Neural progenitor cell (in vitro differentiated cells): Measurements from ENCODE around the gene ZNF618. TPM values are rescaled to one million over a fixed set of nuclear protein-coding genes. Genes with fewer than 3 reads are reported as not detected.

Source experiments
- DNase-seq: peaks from one replicate; pipeline ENCODE4 v3.0.0-alpha.2; 2016; ENCODE audit warnings: low spot score
- H2AFZ ChIP-seq: fragments of 200-600 bp; sonication (generic); replicated peaks from 2 replicates; pipeline ENCODE4 v1.6.1; 2016; ENCODE audit warnings: antibody characterized with exemption
- H3F3A ChIP-seq: fragments of 200-600 bp; sonication (generic); 2 replicates; pipeline ENCODE4 v1.6.1; 2016; ENCODE audit warnings: antibody characterized with exemption, low read depth
- H3K27ac ChIP-seq: fragments of 200-600 bp; sonication (generic); 2 replicates; pipeline ENCODE4 v1.5.1; 2016; ENCODE audit warnings: mild to moderate bottlenecking
- H3K27me3 ChIP-seq: fragments of 200-600 bp; sonication (generic); 2 replicates; pipeline ENCODE4 v1.6.1; 2016; ENCODE audit warnings: mild to moderate bottlenecking, moderate library complexity
- H3K36me3 ChIP-seq: fragments of 200-600 bp; sonication (generic); 2 replicates; pipeline ENCODE4 v1.5.1; 2016
- H3K4me1 ChIP-seq: fragments of 200-600 bp; sonication (generic); 2 replicates; pipeline ENCODE4 v1.6.1; 2016; ENCODE audit warnings: mixed run types
- H3K4me2 ChIP-seq: fragments of 200-600 bp; sonication (generic); 2 replicates; pipeline ENCODE4 v1.6.1; 2016
- H3K4me3 ChIP-seq: fragments of 200-600 bp; sonication (generic); 2 replicates; pipeline ENCODE4 v1.5.1; 2016
- H3K79me2 ChIP-seq: fragments of 200-600 bp; sonication (generic); 2 replicates; pipeline ENCODE4 v1.6.1; 2016; ENCODE audit warnings: low read depth
- H3K9ac ChIP-seq: fragments of 200-600 bp; sonication (generic); 2 replicates; pipeline ENCODE4 v1.6.1; 2016
- H3K9me3 ChIP-seq: fragments of 200-600 bp; sonication (generic); 2 replicates; pipeline ENCODE4 v1.5.1; 2016; ENCODE audit warnings: low read depth
- H4K20me1 ChIP-seq: fragments of 200-600 bp; sonication (generic); 2 replicates; pipeline ENCODE4 v1.6.1; 2016; ENCODE audit warnings: low read depth
- H3K27ac Mint-ChIP-seq: 3 replicates; pipeline ENCODE4 v1.8.0; 2021; ENCODE audit warnings: mixed read lengths
- H3K27me3 Mint-ChIP-seq: 2 replicates; pipeline ENCODE4 v1.8.0; 2022; ENCODE audit warnings: low read depth, mild to moderate bottlenecking, inconsistent platforms, moderate library complexity, mixed read lengths; ENCODE audit not compliant: insufficient read depth
- H3K36me3 Mint-ChIP-seq: 3 replicates; pipeline ENCODE4 v1.8.0; 2021; ENCODE audit warnings: mixed read lengths
- H3K4me1 Mint-ChIP-seq: 3 replicates; pipeline ENCODE4 v1.8.0; 2021; ENCODE audit warnings: mixed read lengths
- H3K4me3 Mint-ChIP-seq: 3 replicates; pipeline ENCODE4 v1.8.0; 2021; ENCODE audit warnings: mild to moderate bottlenecking, moderate library complexity, mixed read lengths
- H3K9me3 Mint-ChIP-seq: 3 replicates; pipeline ENCODE4 v1.8.0; 2020; ENCODE audit warnings: mixed read lengths
- EZH2 ChIP-seq: fragments of 200-600 bp; sonication (generic); IDR thresholded peaks from 2 replicates; pipeline ENCODE4 v1.6.1; 2017; ENCODE audit warnings: antibody characterized with exemption, mild to moderate bottlenecking, moderate library complexity
- EZH2phosphoT487 ChIP-seq: fragments of 200-600 bp; sonication (generic); IDR thresholded peaks from 2 replicates; pipeline ENCODE4 v1.6.1; 2017; ENCODE audit warnings: antibody characterized with exemption
- total RNA-seq: library from RNA; depleted of rRNA; stranded (reverse); fragments of >200 nt; gene quantifications from 2 replicates; pipeline ENCODE4 v1.2.3, GENCODE V29; 2015; ENCODE audit warnings: low replicate concordance
- TF ChIP-seq, protein P1 (sequence below): fragments of 200-600 bp; sonication (generic); IDR thresholded peaks from 2 replicates; pipeline ENCODE4 v1.5.1; 2017; ENCODE audit warnings: antibody characterized with exemption, mild to moderate bottlenecking

ZNF618 gene
- total RNA-seq, 1 donor from 2014 or later = 10.5 TPM

DNA sequence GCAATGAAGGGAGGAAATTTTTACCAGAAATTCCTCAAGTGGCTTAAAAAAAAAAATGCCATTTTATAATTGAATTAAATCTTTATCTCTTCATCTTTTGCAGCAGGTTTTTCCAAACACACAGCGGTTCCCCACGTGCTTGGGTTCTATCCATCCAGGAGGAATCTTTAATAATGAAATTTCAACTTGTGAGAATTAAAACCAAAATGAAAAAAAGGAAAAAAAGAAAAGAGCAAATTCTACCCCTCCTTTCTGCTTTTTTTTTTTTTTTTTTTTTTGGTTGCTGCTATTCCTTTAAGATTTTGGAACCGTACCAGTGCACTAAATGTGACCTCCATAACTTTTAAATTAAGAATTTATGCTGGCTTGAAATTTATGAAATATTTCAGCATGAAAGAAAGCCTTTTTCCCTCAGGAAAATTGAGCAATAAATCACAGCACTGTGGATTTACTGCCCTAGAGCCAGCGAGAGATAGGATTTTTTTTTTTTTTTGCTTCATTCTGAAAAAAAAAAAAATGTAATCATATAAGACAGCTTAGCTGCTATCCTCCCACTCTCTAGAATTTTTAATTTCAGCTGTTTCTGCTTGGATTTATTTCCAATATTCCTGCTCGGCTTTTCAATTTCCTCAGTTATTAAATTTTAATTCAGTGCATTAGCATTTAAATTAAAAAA is 88.5 kb downstream of the ZNF618 start:
- H3K9ac ChIP-seq = no peak overlapping the region
- H3K36me3 Mint-ChIP-seq = peaks cover 28% of the 10 kb centered on the region
- H3K4me3 Mint-ChIP-seq = no peak overlapping the region
- H3K4me2 ChIP-seq = no peak overlapping the region
- H3K4me3 ChIP-seq = no peak overlapping the region
- TF ChIP-seq EZH2phosphoT487 = no peak
- no peak for TF ChIP-seq EZH2
- TF ChIP-seq, protein P1, sequence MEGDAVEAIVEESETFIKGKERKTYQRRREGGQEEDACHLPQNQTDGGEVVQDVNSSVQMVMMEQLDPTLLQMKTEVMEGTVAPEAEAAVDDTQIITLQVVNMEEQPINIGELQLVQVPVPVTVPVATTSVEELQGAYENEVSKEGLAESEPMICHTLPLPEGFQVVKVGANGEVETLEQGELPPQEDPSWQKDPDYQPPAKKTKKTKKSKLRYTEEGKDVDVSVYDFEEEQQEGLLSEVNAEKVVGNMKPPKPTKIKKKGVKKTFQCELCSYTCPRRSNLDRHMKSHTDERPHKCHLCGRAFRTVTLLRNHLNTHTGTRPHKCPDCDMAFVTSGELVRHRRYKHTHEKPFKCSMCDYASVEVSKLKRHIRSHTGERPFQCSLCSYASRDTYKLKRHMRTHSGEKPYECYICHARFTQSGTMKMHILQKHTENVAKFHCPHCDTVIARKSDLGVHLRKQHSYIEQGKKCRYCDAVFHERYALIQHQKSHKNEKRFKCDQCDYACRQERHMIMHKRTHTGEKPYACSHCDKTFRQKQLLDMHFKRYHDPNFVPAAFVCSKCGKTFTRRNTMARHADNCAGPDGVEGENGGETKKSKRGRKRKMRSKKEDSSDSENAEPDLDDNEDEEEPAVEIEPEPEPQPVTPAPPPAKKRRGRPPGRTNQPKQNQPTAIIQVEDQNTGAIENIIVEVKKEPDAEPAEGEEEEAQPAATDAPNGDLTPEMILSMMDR = no peak
- no peak overlapping the region for H3K27ac ChIP-seq
- H3K27me3 Mint-ChIP-seq = peaks cover 2% of the 10 kb centered on the region
- no peaks in the 10 kb centered on the region for H3K9me3 ChIP-seq
- H3K27ac Mint-ChIP-seq = no peak overlapping the region
- H3K9me3 Mint-ChIP-seq = peaks cover 3% of the 10 kb centered on the region
- H3K79me2 ChIP-seq = peaks cover 8% of the 10 kb centered on the region
- DNase-seq = no peak
- H3K36me3 ChIP-seq = no peaks in the 10 kb centered on the region
- H3K4me1 ChIP-seq = no peaks in the 10 kb centered on the region
- peaks cover 23% of the 10 kb centered on the region for H4K20me1 ChIP-seq
- no peak overlapping the region for H2AFZ ChIP-seq
- H3F3A ChIP-seq = no peaks in the 10 kb centered on the region
- peaks cover 19% of the 10 kb centered on the region for H3K4me1 Mint-ChIP-seq
- no peaks in the 10 kb centered on the region for H3K27me3 ChIP-seq

DNA sequence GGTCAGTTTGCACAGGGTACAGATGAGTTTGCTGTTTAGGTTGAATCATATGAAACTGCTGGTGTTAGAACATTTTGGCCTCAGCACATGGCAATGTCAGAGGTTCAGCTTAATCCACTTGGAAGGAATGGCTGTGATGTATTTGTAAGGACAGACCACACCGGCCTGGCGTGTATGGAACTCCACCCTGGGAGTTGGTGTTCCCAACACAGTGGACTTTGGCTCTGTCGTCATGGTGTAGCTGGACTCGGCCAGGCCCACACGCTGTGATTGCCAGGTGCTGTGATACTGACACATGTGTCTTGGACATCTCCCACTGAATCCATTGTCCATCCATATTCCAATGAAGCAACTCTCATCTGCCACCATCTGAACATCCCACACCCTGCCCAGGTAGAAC is 90.3 kb downstream of the ZNF618 start:
- Histone ChIP-seq H3K4me2 (no peak overlapping the region), H3K27me3 (no peaks in the 10 kb centered on the region), H3K79me2 (peaks cover 11% of the 10 kb centered on the region), H3K4me3 (no peak overlapping the region), H3K27ac (no peak overlapping the region), H2AFZ (no peak overlapping the region), H3K4me1 (no peaks in the 10 kb centered on the region), H3K9me3 (no peaks in the 10 kb centered on the region), H3F3A (no peaks in the 10 kb centered on the region), H3K36me3 (no peaks in the 10 kb centered on the region), H3K9ac (no peak overlapping the region), H4K20me1 (peaks cover 14% of the 10 kb centered on the region)
- H3K4me1 Mint-ChIP-seq = peaks cover 10% of the 10 kb centered on the region
- no peak for TF ChIP-seq EZH2
- TF ChIP-seq, protein P1 = no peak
- H3K36me3 Mint-ChIP-seq = peaks cover 37% of the 10 kb centered on the region
- DNase-seq = no peak
- H3K9me3 Mint-ChIP-seq = peaks cover 7% of the 10 kb centered on the region
- no peak overlapping the region for H3K4me3 Mint-ChIP-seq
- no peak overlapping the region for H3K27ac Mint-ChIP-seq
- peaks cover 4% of the 10 kb centered on the region for H3K27me3 Mint-ChIP-seq

DNA sequence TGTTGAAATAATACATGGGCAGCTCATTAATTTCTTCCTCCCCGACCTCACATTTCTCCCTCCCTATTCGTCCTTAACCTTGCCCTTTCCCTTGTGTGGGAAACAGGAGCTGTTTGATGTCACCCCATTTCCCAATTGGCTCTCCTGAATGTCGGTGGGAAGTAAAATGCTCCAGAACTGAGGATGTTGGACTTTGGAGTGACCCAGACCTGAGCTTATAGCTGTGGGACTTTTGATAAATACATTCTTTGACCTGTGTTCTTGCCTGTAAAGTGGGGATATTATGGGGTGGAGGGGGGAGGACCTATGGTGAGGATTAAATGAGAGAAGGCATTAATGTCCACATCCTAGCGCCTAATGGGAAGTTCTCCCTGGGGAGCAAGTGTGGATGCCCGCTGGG is 91.3 kb downstream of the ZNF618 start:
- H3K36me3 Mint-ChIP-seq = peaks cover 36% of the 10 kb centered on the region
- H3K4me1 Mint-ChIP-seq = peaks cover 10% of the 10 kb centered on the region
- Histone ChIP-seq H4K20me1 (peaks cover 15% of the 10 kb centered on the region), H3K27ac (no peak overlapping the region), H3K27me3 (no peaks in the 10 kb centered on the region), H3K4me2 (no peak overlapping the region), H3K9me3 (no peaks in the 10 kb centered on the region), H3K9ac (no peak overlapping the region), H2AFZ (no peak overlapping the region), H3K4me3 (no peak overlapping the region), H3K79me2 (peaks cover 11% of the 10 kb centered on the region), H3K36me3 (no peaks in the 10 kb centered on the region), H3K4me1 (no peaks in the 10 kb centered on the region), H3F3A (no peaks in the 10 kb centered on the region)
- DNase-seq = no peak
- H3K9me3 Mint-ChIP-seq = peaks cover 7% of the 10 kb centered on the region
- H3K4me3 Mint-ChIP-seq = no peak overlapping the region
- no peak for TF ChIP-seq EZH2
- no peak overlapping the region for H3K27ac Mint-ChIP-seq
- peaks cover 6% of the 10 kb centered on the region for H3K27me3 Mint-ChIP-seq

DNA sequence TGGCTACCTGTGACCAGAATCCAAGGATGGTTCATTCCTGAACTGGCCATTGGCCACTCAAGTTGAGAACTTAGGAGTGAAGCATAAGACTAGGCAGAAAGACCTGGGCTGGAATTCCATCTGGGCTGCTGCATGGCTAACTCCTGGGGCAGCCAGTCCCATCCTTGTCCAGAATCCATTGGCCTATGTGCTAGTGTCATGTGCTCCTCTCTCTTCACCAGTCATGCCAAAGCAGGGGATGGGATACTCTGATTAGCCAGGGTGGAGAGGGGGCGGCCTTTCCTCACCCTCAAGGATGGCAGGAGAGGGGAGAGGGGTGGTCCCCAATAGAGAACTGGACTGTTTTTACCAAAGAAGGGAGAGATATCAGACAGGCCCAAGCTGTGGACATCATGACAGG is 93.2 kb downstream of the ZNF618 start:
- H3K4me1 Mint-ChIP-seq = peaks cover 7% of the 10 kb centered on the region
- Histone ChIP-seq H2AFZ (no peak overlapping the region), H3K27me3 (no peaks in the 10 kb centered on the region), H3K4me2 (no peak overlapping the region), H3F3A (no peaks in the 10 kb centered on the region), H4K20me1 (peaks cover 8% of the 10 kb centered on the region), H3K4me3 (no peak overlapping the region), H3K36me3 (no peaks in the 10 kb centered on the region), H3K4me1 (no peaks in the 10 kb centered on the region), H3K9me3 (no peaks in the 10 kb centered on the region), H3K27ac (no peak overlapping the region), H3K9ac (no peak overlapping the region), H3K79me2 (peaks cover 3% of the 10 kb centered on the region)
- no peak for DNase-seq
- H3K9me3 Mint-ChIP-seq = peaks cover 7% of the 10 kb centered on the region
- H3K36me3 Mint-ChIP-seq = peaks cover 38% of the 10 kb centered on the region
- H3K27me3 Mint-ChIP-seq = peaks cover 4% of the 10 kb centered on the region
- no peak overlapping the region for H3K4me3 Mint-ChIP-seq
- H3K27ac Mint-ChIP-seq = no peak overlapping the region
- no peak for TF ChIP-seq EZH2phosphoT487
- no peak for TF ChIP-seq EZH2
- TF ChIP-seq, protein P1 = no peak
